GM21737 (cell line): ENCODE measurements around the gene OBSCN.
"Not testable (repeated sequence)": the region's sequence is repeated elsewhere in the genome, so short reads cannot be mapped to it uniquely, and the experiment has no call there.

Experiments
- ATAC-seq: cut with Tn5 transposase; IDR thresholded peaks from one replicate; pipeline ENCODE4 v1.9.1; 2021; ENCODE audit warnings: mild to moderate bottlenecking, moderate library complexity; ENCODE audit not compliant: unreplicated experiment

The OBSCN gene

DNA sequence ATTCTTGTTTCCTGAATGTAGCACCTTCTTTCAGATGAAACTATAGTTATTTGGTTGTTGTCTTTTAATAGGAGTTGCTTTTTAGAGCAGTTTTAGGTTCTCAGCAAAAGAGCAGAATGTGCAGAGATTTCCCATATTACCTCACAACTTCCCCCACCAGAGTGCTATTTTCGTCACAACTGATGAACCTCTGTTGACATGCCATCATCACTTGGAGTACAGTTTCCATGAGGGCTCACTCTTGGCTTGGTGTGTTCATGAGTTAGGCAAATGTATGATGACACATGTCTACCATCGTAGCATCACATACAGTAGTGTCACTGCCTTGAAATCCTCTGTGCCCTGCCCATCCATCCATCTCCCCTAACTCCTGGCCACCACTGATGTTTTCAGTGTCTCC is 38.5 kb upstream of the OBSCN start:
- ATAC-seq: no peak

DNA sequence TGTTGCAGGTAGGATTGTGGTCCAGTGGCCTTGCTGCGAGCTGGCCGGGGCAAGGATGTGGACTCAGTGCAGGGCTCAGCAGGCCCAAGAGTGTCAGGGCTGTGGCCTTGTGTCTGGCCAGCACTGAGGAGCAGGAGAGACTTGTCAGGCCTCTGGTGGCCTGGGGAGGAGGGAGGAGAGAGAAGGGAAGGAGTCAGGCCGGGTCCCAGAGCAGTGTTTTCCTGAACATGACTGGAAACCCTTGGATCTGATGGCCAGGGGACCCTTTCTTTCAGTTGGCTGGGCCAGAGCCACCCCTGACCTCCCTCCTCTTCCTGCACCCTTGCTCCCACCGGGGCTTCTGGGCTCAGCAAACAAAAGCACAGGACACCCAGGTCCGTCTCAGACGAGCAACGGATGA is 37.2 kb upstream of the OBSCN start:
- no peak for ATAC-seq

DNA sequence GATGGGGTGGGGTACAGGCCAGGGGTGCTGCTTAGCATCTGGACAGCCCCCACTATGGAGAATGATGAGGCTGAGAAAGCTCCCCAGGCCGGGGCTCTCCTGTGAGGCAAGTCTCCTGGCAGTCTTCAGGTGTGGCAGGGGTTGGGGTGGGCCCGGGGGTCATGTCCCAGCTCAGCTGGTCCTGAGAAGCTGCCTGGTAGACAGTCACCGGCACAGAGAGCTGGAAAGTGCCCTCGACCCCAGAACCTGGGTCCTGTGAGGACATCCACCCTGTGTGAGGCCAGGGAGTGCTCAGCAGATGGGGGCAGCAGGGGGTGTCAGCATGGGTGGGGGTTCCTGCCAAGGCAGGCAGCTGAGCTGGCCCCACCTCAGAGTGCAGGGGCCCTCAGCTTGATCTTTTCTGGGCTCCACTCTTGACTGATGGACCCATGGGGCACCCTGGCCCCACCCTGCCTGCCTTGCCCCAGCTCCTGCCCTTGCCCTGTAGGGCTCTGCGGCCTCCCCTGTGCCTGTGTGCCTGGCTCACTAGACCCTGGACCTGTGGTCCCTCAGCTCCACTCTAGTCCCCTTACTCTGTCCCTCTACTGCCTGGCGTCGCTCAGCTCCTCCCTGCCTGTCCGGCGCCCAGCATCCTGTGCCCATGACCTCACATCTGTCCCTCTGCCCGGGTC is 36.5 kb upstream of the OBSCN start:
- ATAC-seq: no peak

DNA sequence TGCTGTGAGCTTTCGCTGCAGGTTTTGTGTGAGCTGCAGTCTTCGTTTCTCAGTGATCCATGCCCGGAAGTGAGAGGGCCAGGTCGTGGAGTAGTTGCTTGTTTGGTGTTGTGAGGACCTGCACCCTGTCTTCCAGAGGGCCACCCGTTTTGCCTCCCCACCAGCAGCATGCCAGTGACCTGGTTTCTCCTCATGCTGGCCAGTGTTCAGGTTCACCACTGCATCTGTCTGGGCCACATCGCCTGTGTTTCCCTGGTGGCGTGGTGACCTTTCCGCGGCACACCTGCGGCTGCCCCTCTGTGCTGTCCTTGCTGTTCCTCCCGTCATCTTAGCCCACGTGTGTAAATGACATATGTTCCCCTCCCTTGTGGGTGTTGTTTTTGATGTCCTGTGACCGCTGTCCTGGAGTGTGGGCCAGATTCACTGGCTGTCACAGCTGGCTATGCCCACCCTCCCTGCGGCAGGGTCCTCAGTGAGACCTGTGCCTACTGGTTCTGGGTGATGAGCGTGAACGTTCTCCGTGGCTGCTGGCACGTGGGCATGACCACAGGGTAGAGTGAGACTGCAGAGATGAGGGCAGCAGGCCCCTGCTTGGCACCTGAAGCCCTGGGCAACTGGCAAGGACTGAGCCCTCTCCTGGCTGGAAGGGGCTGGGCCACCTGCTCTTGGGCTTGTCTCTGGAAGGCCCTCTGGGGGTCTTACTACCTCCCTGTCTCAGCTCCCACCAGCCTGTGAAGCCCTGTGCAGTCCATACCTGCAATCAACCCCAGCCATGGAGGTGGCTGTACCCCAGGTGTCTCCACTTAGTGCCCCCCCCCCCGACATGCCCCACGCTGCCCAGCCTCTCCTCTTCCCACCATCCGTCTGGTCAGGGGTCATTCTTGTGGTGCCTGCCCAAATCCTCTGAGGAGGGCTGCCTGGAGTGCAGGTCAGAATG is 35.0 kb upstream of the OBSCN start:
- no peak for ATAC-seq

DNA sequence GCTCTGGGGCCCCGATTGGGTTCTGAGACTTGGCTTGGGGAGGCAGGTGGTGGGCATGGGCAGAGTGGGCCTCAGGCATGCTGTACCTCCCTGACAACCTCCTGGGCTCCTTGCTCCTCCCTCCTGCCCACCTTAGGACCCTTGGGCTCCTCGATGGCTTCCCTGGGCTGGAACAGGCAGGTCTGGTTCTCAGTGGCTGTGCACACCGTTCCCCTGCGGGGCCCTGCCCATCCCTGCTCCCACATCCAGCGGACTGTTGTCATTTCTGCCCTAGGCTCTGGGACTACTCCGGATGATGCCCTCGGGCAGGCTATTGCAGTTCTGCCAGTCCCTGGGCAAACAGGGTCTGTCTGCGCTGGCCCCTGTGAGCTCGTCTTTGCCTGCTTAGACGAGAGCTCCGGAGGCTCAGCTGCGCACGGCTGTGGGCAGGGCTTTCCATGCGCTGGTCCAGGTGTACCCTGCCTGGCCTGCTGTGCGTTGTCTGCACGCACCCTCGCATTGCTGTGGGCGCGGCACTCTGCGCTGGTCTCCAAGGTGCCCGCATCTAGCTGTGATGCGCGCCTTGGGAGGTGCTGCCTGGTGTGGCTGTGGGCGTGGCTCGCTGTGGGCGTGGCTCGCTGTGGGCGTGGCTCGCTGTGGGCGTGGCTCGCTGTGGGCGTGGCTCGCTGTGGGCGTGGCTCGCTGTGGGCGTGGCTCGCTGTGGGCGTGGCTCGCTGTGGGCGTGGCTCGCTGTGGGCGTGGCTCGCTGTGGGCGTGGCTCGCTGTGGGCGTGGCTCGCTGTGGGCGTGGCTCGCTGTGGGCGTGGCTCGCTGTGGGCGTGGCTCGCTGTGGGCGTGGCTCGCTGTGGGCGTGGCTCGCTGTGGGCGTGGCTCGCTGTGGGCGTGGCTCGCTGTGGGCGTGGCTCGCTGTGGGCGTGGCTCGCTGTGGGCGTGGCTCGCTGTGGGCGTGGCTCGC is 34.0 kb upstream of the OBSCN start:
- not testable (repeated sequence) for ATAC-seq

DNA sequence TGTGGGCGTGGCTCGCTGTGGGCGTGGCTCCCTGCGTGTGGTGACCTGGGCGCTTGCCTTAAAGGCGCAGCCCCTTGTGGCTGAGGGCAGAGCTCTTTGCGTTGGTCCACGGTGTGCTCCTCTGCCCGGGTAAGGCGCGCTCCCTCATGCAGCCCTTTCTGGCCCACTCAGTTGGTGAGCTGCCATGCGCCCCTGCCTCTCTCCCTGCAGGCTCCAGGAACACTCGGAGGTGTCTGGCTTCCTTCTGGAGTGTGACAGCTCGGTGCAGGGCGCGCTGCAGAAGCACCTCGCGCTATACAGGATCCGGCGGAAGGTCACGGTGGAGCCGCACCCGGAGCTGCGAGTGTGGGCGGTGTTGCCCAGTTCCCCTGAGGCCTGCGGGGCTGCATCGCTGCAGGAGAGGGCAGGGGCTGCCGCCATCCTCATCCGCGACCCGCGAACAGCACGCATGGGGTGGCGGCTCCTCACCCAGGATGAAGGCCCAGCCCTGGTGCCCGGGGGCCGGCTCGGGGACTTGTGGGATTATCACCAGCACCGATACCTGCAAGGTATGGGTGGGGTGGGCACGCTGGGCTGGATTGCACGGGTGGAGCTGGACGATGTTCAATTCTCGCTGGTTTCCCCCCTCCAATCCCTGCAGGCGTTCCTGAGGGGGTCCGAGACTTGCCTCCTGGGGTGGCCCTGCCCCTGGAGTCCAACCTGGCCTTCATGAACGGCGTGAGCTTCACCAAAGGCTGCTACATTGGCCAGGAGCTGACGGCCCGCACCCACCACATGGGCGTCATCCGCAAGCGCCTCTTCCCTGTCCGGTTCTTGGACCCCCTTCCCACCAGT is 33.1 kb upstream of the OBSCN start:
- no peak for ATAC-seq

DNA sequence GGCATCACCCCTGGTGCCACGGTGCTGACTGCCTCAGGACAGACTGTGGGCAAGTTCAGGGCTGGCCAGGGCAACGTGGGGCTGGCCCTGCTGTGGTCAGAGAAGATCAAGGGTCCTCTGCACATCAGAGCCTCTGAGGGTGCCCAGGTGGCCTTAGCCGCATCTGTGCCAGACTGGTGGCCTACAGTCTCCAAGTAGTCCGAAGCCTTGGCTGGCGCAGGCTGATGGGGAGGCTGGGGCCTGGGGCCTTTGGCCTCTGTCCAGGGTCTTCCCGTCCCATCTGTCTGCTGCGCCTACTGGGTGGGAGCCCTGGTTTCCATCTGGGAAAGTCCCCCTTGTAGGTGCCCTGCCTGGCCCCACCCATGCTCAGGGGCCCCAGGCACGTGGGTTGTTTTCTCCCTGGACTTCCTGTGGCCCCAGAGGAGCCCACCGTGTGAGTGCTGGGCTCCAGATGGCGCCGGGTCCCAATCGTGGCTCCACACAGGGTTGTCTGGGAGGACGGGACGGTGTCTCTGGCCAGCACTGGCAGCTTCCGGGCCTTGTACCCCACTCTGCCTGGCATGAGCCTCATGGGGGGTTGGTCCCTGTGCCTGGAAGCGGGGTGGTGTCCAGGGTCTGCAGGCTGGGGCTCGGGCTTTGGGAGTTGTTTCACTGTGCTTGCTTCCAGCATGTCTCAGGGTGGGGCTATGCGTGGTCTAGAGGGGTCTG is 32.4 kb upstream of the OBSCN start:
- no peak for ATAC-seq

DNA sequence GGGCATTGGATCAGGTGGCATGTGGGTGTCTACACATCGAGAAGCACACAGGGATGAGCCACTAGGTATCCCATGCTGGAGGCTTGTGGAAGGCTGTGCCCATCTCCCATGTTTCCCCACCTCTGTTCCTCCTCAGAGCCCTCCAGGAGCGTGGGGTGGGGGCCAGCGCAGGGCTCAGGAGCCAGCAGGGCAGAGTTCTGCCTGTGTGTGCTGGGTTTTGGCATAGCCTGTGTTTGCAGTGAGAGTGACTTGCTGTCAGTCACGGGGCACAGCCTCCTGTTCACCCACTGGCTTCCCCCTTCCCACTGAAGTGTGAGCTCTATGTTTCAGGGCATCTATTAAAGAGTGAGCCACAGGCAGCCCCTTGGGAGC is 31.8 kb upstream of the OBSCN start:
- no peak for ATAC-seq

DNA sequence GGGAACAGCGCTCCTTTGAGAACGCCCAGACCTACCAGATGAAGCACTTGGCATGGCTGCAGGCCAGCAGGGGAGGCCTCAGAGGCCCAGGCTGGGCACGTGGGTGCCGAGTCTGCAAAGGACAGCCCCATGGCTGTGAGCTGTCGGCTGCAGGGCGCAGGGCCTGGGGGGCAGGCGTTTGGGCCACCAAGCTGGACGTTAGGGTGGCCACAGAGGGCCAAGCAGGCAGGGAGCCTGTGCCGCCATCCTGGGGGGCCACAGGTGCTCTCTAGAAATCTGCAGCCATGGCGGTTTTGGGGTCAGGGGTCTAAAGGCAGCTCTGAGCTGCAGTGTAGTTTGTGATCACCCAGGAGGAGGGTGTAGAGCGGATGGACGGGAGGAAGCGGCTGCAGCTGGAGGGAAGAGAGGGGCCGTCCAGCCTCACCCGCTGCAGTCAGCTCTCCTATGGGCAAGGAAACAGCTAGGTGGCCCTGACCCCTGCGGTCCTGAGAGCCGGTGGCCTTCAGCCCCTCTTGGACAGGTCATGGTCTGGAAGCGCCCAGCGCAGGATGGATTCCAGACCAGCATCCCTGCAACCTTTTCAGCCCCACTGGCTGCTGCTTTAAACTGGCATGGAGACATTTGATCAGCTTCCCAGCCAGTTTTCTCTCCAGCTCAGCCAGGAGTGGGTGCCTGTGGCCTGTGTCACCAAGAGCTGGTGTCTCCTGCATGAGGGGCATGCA is 31.2 kb upstream of the OBSCN start:
- no peak for ATAC-seq

DNA sequence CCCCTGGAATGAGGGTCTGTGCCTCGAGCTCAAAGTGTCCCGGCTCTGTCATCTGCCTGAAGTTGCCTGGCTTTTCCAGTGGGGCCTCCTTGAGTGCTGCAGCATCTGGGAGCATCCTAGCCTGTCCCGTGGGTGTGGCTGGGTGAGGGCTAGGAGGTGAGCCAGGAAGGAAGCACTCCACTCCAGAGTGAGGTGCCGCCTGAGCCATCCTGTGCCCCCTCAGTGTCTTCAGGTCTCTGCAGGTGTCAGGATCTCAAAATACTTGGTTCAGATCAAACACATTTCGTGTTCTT is 30.7 kb upstream of the OBSCN start:
- ATAC-seq: no peak

DNA sequence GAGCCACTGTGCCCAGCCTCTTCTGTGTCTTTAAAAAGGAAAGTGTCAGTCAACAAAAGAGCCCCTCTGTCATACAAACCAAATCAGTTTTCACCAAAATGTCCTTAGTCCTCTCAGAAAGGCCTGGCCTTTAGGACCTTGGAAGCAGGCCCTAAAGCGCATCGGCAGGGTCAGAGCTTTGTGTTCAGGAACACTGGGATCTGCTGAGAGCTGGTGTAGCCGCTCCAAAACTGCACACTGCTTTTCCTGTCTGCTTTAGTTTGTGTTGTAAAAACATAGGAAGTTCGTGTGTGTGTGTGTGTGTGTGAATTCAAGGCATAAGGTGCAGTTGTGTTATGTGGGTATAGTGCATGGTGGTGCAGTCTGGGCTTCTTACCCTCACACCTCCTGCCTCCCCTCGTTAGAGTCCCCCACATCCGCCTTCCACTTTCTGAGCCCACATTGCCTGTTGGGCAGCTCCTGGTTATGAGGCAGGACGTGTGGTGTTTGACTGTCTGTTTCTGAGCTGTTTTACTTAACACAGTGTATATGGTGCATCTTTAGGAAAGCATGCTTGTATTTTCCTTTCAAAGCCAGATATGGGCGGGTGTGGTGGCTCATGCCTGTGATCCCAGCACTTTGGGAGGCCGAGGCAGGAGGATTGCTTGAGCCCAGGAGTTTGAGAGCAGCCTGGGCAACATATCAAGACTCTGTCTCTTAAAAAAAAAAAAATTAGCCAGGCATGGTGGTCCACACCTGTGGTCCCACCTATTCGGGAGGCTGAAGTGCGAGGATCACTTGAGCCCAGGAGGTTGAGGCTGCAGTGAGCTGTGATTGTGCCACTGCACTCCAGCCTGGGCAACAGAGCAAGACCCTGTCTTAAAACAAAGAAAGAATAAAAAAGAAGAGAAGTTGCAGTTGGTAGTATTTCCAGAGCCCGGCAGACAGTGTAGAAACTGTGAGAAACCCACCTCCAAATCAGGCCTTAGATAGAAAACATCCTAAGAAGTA is 29.8 kb upstream of the OBSCN start:
- no peak for ATAC-seq

DNA sequence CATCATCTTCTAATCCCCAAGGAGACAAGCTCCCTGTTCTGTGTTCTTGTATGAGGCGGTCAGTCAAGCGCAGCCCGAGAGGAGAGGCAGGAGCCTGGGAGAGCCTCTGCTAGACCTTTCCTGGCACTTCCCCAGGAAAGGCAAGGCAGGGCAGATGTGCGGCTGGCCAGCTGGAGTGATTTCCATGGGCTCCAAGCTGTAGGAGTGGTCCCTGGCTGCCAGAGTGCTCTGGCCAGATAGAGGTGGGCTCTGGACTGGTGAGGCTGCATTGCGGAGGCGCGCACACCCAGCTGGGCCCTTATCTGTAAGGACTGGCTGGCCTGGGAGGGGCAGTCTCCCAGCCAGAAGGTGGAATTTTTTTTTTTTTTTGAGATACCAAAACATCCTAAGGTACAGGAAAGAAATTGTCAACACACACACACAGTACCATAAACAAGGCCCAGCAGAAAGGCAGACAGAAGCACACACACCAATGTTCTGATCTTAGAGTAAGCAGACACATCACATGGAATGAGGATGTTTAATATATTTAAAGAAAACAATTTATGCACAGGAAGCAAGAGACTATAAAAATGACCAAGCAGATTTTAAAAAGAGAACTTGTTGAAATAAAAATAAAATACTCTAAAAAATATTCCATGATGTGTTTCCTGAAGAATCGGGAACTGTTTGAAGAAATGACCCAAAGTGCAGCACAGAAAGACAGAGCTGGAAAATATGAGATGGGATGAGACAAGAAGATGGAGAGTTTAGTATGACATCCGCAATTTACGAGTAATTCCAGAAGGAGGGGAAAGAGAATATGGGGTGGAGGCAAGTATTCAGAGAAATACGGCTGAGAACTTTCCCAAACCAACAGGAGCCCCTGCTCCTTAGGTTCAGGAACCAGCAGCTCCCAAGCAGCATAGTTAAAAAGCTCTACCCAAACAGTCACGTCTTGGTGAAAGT is 28.8 kb upstream of the OBSCN start:
- no peak for ATAC-seq

DNA sequence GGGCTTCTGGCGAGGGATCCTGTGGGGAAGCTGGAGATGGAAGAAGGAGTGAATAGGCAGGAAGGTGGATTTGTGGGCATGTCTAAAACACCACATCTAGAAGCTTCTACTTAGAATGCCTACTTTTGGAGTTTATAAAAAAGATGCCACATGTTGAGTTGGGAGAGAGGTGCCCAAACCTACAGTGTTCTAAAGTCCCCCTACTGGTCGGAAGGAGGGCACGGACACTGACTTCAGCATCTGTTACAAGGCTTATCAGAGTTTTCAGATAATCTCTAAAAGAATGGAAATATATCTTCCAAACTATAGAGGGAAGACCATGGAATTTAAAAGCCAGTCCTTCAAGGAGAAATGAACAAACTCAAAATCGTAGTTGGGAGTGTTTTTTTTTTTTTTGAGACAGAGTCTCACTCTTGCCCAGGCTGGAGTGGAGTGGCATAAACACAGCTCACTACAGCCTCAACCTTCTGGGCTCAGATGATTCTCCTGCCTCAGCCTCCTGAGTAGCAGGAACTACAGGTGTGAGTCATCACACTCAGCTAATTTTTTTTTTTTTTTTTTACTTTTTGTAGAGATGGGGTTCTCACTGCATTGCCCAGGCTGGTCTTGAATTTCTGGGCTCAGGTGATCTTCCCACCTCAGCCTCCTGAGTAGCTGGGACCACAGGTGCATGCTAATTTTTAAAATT is 27.4 kb upstream of the OBSCN start:
- ATAC-seq: no peak

DNA sequence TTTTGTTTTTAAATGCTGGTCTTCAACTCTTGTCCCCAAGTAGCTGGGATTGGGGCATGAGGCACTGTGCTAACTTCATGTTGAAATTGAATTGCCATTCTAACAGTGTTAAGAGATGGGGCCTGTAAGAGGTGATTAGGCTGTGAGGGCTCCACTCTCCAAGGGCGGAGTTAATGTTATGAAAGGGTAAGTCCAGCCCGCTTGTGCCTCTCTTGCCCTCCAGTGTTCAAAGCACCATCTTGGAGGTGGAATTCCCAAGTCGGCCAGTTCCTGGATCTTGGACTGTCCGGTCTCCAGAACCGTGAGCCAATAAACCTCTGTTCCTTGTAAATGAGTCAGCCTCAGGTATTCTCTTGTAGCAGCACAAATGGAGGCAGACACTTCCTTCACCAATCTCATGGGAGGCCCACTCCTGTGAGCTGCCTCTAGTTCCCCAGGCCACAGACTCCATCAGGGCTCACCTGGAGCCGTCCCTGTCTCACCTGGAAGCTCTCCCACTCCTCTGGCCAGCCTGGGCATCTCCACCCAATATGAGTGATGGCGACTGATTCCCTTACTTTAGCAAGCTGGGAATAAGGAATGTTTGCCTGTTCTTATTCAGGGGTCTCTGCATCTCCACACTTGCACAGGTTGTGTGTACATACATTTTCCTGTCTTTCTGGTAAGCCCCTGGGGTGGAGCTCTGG is 26.7 kb upstream of the OBSCN start:
- no peak for ATAC-seq

DNA sequence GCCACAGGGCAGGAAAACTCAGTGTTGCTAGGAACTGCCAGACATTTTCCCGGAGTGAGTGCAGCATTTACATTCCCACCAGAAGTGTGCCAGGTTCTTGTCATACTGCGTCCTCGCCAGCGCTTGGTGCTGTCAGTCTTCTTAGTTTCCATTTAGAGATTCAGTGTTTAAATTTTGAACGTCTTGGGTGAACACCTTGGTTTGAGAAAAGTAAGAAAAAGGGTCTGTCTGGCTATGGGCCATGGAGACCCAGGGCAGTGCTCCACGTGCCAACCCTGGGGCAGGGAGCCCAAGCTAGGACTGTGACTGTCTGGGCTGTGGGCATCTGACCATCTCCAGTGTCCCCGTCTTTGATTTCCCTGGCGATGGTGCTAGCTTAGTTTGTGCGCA is 26.2 kb upstream of the OBSCN start:
- ATAC-seq: no peak
